Stimulated activated naive B cell treated with anti-CD40 and anti-IgM and Interleukin-4, amounts not matched to agents 10 μg/mL and 1 μg/mL and 100 μg/mL, for 72 hours (primary cell): Measurements from ENCODE around the gene OXGR1.

Experiments used
- ATAC-seq, 2 donors: fragments of 150-1000 bp; cut with Tn5 transposase; replicated peaks; 2 replicates each; pipeline ENCODE4 v1.10.0; 2021; ENCODE audit warnings: moderate library complexity in 1 of 2
- DNase-seq: peaks from one replicate; pipeline ENCODE4 v3.0.0; 2021
- H3K27ac Mint-ChIP-seq: one replicate; pipeline ENCODE4 v1.8.0; 2022; ENCODE audit warnings: mild to moderate bottlenecking, mixed read lengths
- H3K27me3 Mint-ChIP-seq, 2 donors: one replicate each; pipeline ENCODE4 v1.8.0; 2022; ENCODE audit warnings: mixed read lengths in 2 of 2
- H3K36me3 Mint-ChIP-seq, 2 donors: one replicate each; pipeline ENCODE4 v1.8.0; 2022; ENCODE audit warnings: mixed read lengths in 2 of 2, mild to moderate bottlenecking in 1 of 2
- H3K4me1 Mint-ChIP-seq, 2 donors: one replicate each; pipeline ENCODE4 v1.8.0; 2022; ENCODE audit warnings: mixed read lengths in 2 of 2, mild to moderate bottlenecking in 1 of 2
- H3K4me3 Mint-ChIP-seq, 2 donors: one replicate each; pipeline ENCODE4 v1.8.0; 2022; ENCODE audit warnings: mild to moderate bottlenecking in 2 of 2, mixed read lengths in 2 of 2, moderate library complexity in 1 of 2
- H3K9me3 Mint-ChIP-seq, 2 donors: one replicate each; pipeline ENCODE4 v1.8.0; 2022; ENCODE audit warnings: mixed read lengths in 2 of 2, mild to moderate bottlenecking in 1 of 2

The OXGR1 gene

GRCh38 chr13:96966415-96967102, 27.7 kb downstream of the OXGR1 start:
- Mint-ChIP-seq H3K27me3 (no peaks in the 10 kb centered on the region), H3K36me3 (peaks cover 0 to 6% of the 10 kb centered on the region in 2 donors), H3K27ac (no peak overlapping the region), H3K9me3 (peaks cover 22 to 34% of the 10 kb centered on the region in 2 donors), H3K4me3 (no peak overlapping the region), H3K4me1 (no peaks in the 10 kb centered on the region)
- ATAC-seq (no peak), DNase-seq (no peak)

DNA sequence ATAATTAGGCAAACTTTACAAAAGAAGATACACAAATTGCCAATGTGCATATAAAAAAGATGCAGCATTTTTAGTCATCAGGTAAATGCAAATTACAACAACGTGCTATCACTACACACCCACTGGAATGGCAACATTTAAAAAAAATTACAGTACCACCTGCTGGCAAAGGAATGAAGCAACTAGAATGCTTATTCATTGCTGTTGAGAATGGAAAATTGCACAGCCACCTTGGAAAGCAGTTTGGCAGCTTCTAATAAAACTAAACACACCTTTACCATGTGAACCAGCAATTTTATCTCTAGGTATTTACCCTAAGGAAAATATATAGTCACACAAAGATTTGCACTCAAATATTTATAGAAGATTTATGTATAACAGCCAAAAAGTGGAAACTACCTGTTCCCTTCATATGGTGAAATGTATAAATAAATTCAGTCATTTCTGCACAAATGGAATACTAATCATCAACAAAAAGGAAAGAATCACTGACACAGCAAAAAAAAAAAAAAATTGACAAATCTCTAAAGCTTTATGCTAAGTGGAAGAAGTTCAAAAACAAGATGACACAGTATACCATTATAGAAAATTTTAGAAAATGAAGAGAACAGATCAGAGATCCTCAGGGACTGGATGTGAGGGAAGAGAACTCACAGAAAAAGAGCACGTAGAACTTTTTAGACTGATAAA, 30.3 kb downstream of the OXGR1 start:
- DNase-seq (no peak), ATAC-seq (no peak)
- Mint-ChIP-seq H3K9me3 (peaks cover 14 to 24% of the 10 kb centered on the region in 2 donors), H3K4me3 (no peak overlapping the region), H3K4me1 (no peaks in the 10 kb centered on the region), H3K27ac (no peak overlapping the region), H3K27me3 (no peaks in the 10 kb centered on the region), H3K36me3 (peaks cover 0 to 6% of the 10 kb centered on the region in 2 donors)

DNA sequence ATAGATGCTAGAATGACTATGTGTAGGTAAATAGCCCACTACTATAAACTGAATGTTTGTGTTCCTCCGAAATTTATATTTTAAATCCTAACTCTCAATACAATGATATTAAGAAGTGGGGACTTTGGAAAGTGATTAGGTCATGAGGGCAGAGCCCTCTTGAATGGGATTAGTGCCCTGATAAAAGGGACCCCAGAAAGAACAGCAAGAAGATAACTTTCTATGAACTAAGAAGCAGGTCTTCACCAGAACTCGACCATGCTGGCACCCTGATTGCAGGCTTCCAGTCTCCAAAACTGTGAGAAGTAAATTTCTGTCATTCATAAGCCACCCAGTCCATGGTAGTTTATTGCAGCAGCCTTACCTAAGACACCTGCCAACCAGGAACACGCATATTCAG, 33.9 kb downstream of the OXGR1 start:
- Mint-ChIP-seq H3K36me3 (no peaks in the 10 kb centered on the region), H3K4me3 (no peak overlapping the region), H3K27me3 (no peaks in the 10 kb centered on the region), H3K27ac (no peak overlapping the region), H3K4me1 (no peaks in the 10 kb centered on the region), H3K9me3 (peaks cover 0 to 11% of the 10 kb centered on the region in 2 donors)
- ATAC-seq (no peak), DNase-seq (no peak)

- no peak for ATAC-seq
- Mint-ChIP-seq H3K4me3 (no peak overlapping the region), H3K36me3 (no peaks in the 10 kb centered on the region), H3K27me3 (no peaks in the 10 kb centered on the region), H3K9me3 (peaks cover 0 to 7% of the 10 kb centered on the region in 2 donors), H3K4me1 (no peaks in the 10 kb centered on the region), H3K27ac (no peak overlapping the region)
- DNase-seq, result no peak
Observed at GRCh38 chr13:96958286-96958891, 35.9 kb downstream of the OXGR1 start.

- no peaks in the 10 kb centered on the region for H3K4me1 Mint-ChIP-seq
- peaks cover 0 to 1% of the 10 kb centered on the region in 2 donors for H3K9me3 Mint-ChIP-seq
- ATAC-seq (no peak), DNase-seq (no peak)
- no peaks in the 10 kb centered on the region for H3K27me3 Mint-ChIP-seq
- no peak overlapping the region for H3K27ac Mint-ChIP-seq
- no peaks in the 10 kb centered on the region for H3K36me3 Mint-ChIP-seq
- no peak overlapping the region for H3K4me3 Mint-ChIP-seq
Observed at GRCh38 chr13:96952595-96952994, 41.7 kb downstream of the OXGR1 start.

- Mint-ChIP-seq H3K4me3 (no peak overlapping the region), H3K27ac (no peak overlapping the region), H3K9me3 (no peaks in the 10 kb centered on the region), H3K27me3 (no peaks in the 10 kb centered on the region), H3K4me1 (no peaks in the 10 kb centered on the region), H3K36me3 (no peaks in the 10 kb centered on the region)
- DNase-seq (no peak), ATAC-seq (no peak)
Observed at GRCh38 chr13:96948127-96948526, 46.1 kb downstream of the OXGR1 start.

DNA sequence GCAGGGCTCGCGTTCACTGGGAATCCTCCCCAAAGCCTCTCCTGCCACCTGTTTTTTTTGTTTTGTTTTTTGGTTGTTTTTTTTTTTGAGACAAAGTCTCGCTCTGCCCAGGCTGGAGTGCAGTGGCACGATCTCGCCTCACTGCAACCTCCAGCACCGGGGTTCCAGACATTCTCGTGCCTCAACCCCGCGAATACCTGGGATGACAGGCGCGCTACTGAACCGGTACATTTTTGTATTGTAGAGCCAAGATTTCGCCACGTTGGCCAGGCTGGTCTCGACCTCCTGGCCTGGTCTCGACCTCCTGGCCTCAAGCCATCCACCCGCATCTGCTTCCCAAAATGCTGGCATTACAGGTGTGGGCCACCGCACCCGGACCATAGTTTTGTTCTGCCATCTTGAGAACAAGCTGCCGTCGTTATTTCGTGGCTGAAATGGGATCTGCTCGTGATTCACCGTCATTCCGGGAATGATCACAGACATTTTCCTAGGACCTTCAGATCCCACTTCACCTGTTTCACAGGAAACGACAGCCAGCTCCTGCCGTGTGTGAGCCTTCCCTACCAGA, 46.8 kb downstream of the OXGR1 start:
- no peaks in the 10 kb centered on the region for H3K36me3 Mint-ChIP-seq

DNA sequence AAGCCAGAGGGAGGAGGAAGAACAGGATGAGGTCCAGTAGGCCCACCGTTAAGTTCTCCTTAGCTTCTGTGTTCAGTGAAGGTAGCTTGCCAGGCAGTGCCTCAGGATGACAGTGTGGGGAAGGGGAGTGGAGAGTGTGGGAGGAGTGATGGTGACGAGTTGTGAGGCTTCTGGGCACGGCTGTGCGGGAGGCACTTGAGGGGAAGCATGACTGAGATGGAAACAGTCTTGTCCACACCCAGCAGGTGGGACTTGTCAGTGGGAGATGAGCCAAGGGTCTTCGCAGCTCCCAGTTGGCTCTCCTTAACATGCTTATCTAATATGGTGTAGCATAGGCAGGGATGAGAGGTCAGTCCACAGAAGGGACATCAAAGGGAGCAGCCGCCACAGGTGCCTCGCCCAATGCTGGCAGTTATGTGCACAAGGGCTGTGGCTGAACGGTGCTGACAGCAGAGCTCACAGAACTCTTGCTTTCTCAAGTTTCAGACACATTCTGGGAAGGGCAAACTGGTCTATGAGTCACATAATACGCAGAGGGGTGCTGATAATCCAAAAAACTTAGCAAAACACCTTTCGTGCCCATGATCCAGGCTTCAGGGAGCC, 47.5 kb downstream of the OXGR1 start:
- DNase-seq (no peak), ATAC-seq (no peak)
- Mint-ChIP-seq H3K36me3 (no peaks in the 10 kb centered on the region), H3K9me3 (no peaks in the 10 kb centered on the region), H3K27me3 (no peaks in the 10 kb centered on the region), H3K4me1 (no peaks in the 10 kb centered on the region), H3K27ac (no peak overlapping the region), H3K4me3 (no peak overlapping the region)

More for the DNA sequence above, 46.8 kb downstream of the OXGR1 start:
- no peaks in the 10 kb centered on the region for H3K4me1 Mint-ChIP-seq
- H3K4me3 Mint-ChIP-seq, result no peak overlapping the region
- H3K27ac Mint-ChIP-seq, result no peak overlapping the region
- ATAC-seq (no peak), DNase-seq (no peak)
- H3K9me3 Mint-ChIP-seq, result no peaks in the 10 kb centered on the region
- no peaks in the 10 kb centered on the region for H3K27me3 Mint-ChIP-seq

DNA sequence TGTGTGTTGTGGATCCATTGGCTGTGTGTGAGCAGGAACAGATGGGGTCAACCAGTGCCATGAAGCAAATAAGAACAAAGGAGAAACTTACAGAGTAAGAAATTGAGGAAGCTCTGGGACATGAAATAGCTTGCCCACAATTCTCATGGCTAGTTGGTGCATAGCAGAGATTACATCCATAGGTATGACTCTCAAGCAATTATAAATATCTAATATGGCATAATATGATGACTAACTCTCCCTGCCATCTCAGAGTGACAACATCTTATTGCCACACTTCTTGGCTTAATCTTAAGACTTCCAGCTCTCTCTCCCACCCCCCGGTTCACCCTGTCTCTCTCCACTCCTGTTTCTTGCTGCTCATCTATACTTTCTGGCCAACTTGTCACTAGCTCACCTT, 53.3 kb downstream of the OXGR1 start:
- no peak overlapping the region for H3K27ac Mint-ChIP-seq
- ATAC-seq, result no peak
- no peaks in the 10 kb centered on the region for H3K27me3 Mint-ChIP-seq

DNA sequence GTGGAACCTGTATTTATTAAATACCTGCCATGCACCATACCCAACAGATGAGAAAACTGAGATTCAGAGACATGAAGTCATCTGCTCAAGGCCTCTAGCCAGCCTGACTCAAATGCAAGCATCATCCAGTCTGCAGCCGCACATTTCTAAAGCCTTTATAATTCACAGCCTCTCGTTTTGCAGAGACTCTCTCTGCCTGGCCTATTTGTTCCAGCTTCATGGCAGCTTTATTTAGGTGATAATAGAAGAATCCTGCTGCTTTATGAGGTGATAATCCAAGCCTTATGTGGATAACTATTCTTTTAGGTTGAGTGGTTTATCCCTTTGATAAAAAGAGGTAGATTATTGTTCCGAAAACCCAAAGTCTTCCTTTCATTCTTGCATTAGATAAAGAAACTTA, 58.4 kb downstream of the OXGR1 start:
- ATAC-seq (no peak), DNase-seq (no peak)
- Mint-ChIP-seq H3K36me3 (no peaks in the 10 kb centered on the region), H3K27me3 (no peaks in the 10 kb centered on the region), H3K4me3 (no peak overlapping the region), H3K4me1 (no peaks in the 10 kb centered on the region), H3K27ac (no peak overlapping the region), H3K9me3 (no peaks in the 10 kb centered on the region)

More for the DNA sequence above, 53.3 kb downstream of the OXGR1 start:
- Mint-ChIP-seq H3K36me3 (no peaks in the 10 kb centered on the region), H3K4me3 (no peak overlapping the region), H3K4me1 (no peaks in the 10 kb centered on the region), H3K9me3 (peaks cover 0 to 3% of the 10 kb centered on the region in 2 donors)
- no peak for DNase-seq
